DND-41 (cell line): Measurements from ENCODE around the gene OSBPL3.

ENCODE experiments used
- EZH2 ChIP-seq: IDR thresholded peaks from 3 replicates; pipeline ENCODE4 v1.6.1; 2012; ENCODE audit warnings: borderline replicate concordance, low read depth, mild to moderate bottlenecking, moderate library complexity, low read length, inconsistent platforms; ENCODE audit not compliant: severe bottlenecking
- TF ChIP-seq, protein P1 (sequence below): IDR thresholded peaks from 2 replicates; pipeline ENCODE4 v1.5.1; 2012; ENCODE audit warnings: borderline replicate concordance, low read length, moderate library complexity, mild to moderate bottlenecking; ENCODE audit not compliant: poor library complexity, severe bottlenecking; ENCODE audit errors: extremely low read depth

DNA sequence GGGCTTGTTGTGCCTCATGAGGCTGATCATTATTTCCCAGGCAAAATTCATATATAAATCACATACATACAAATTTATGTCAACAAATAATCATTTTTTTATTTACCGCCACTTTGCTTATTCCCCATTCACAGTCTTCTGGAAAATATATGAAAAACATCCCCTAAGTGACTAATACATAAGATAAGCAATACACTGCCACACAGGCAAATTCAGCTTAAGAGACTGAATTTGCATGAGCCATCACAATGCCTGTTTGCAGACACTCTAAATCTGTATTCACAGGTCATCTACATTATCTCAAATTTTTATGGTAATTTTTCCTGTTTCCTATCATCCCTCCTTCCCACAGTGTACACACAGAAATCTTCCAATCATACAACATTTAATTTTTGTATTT lies 13.2 kb downstream of the OSBPL3 start:
- no peak for TF ChIP-seq EZH2
- TF ChIP-seq, protein P1, sequence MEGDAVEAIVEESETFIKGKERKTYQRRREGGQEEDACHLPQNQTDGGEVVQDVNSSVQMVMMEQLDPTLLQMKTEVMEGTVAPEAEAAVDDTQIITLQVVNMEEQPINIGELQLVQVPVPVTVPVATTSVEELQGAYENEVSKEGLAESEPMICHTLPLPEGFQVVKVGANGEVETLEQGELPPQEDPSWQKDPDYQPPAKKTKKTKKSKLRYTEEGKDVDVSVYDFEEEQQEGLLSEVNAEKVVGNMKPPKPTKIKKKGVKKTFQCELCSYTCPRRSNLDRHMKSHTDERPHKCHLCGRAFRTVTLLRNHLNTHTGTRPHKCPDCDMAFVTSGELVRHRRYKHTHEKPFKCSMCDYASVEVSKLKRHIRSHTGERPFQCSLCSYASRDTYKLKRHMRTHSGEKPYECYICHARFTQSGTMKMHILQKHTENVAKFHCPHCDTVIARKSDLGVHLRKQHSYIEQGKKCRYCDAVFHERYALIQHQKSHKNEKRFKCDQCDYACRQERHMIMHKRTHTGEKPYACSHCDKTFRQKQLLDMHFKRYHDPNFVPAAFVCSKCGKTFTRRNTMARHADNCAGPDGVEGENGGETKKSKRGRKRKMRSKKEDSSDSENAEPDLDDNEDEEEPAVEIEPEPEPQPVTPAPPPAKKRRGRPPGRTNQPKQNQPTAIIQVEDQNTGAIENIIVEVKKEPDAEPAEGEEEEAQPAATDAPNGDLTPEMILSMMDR: no peak
